HUES6 (cell line): ENCODE data around the gene TNIK.

Experiments used
- H3K27ac ChIP-seq: 2 replicates; pipeline ENCODE4 v1.7.0; 2013; ENCODE audit warnings: low read depth, mild to moderate bottlenecking, low read length, inconsistent platforms
- H3K27me3 ChIP-seq: 2 replicates; pipeline ENCODE4 v1.6.1; 2013; ENCODE audit warnings: low read length; ENCODE audit not compliant: control insufficient read depth, insufficient read depth
- H3K36me3 ChIP-seq: 2 replicates; pipeline ENCODE4 v1.6.1; 2013; ENCODE audit warnings: low read length; ENCODE audit not compliant: control insufficient read depth, insufficient read depth
- H3K4me1 ChIP-seq: 2 replicates; pipeline ENCODE4 v1.6.1; 2013; ENCODE audit warnings: low read length; ENCODE audit not compliant: control insufficient read depth, insufficient read depth
- H3K4me3 ChIP-seq: 2 replicates; pipeline ENCODE4 v1.5.1; 2013; ENCODE audit warnings: low read depth, low read length
- H3K9ac ChIP-seq: one replicate; pipeline ENCODE4 v1.6.1; 2013; ENCODE audit warnings: mild to moderate bottlenecking, low read length
- H3K9me3 ChIP-seq: 2 replicates; pipeline ENCODE4 v1.6.1; 2013; ENCODE audit warnings: low read depth, low read length; ENCODE audit not compliant: control insufficient read depth, insufficient read depth

TNIK gene

GRCh38 chr3:171468296-171468906 lies 8.2 kb upstream of the TNIK start:
- Histone ChIP-seq H3K36me3 (no peaks in the 10 kb centered on the region), H3K4me1 (no peaks in the 10 kb centered on the region), H3K9me3 (no peaks in the 10 kb centered on the region), H3K4me3 (no peak overlapping the region), H3K27ac (no peak overlapping the region), H3K27me3 (no peaks in the 10 kb centered on the region), H3K9ac (no peak overlapping the region)

GRCh38 chr3:171465763-171466162 lies 5.6 kb upstream of the TNIK start:
- Histone ChIP-seq H3K4me1 (peaks cover 12% of the 10 kb centered on the region), H3K36me3 (no peaks in the 10 kb centered on the region), H3K27me3 (peaks cover 13% of the 10 kb centered on the region; the same call in 1 of the 2 replicates), H3K9ac (no peak overlapping the region), H3K9me3 (no peaks in the 10 kb centered on the region), H3K27ac (no peak overlapping the region), H3K4me3 (no peak overlapping the region)

- Histone ChIP-seq H3K4me3 (no peak overlapping the region), H3K4me1 (peaks cover 12% of the 10 kb centered on the region), H3K27me3 (peaks cover 18% of the 10 kb centered on the region; the same call in 1 of the 2 replicates), H3K36me3 (no peaks in the 10 kb centered on the region), H3K9me3 (no peaks in the 10 kb centered on the region), H3K9ac (no peak overlapping the region), H3K27ac (no peak overlapping the region)
Measured at GRCh38 chr3:171464462-171464861, 4.3 kb upstream of the TNIK start.

GRCh38 chr3:171462224-171462623 lies 2.0 kb upstream of the TNIK start:
- H3K9me3 ChIP-seq: no peaks in the 10 kb centered on the region
- H3K36me3 ChIP-seq: no peaks in the 10 kb centered on the region
- H3K4me3 ChIP-seq: peak overlapping the region; percentile 99; the same call in 1 of the 2 replicates
- H3K27ac ChIP-seq: no peak overlapping the region
- H3K9ac ChIP-seq: no peak overlapping the region
- H3K4me1 ChIP-seq: peaks cover 16% of the 10 kb centered on the region
- H3K27me3 ChIP-seq: peaks cover 27% of the 10 kb centered on the region; the same call in 1 of the 2 replicates

- no peaks in the 10 kb centered on the region for H3K9me3 ChIP-seq
- H3K4me3 ChIP-seq: peak overlapping the region; percentile 99
- peaks cover 27% of the 10 kb centered on the region; the same call in 1 of the 2 replicates for H3K27me3 ChIP-seq
- peaks cover 23% of the 10 kb centered on the region for H3K4me1 ChIP-seq
- no peak overlapping the region for H3K27ac ChIP-seq
- no peaks in the 10 kb centered on the region for H3K36me3 ChIP-seq
- H3K9ac ChIP-seq: peak overlapping the region; percentile 77
Measured at GRCh38 chr3:171461525-171461917, 1.3 kb upstream of the TNIK start.

GRCh38 chr3:171460725-171461524 lies 720 bp upstream of the TNIK start:
- no peaks in the 10 kb centered on the region for H3K9me3 ChIP-seq
- peaks cover 27% of the 10 kb centered on the region; the same call in 1 of the 2 replicates for H3K27me3 ChIP-seq
- H3K9ac ChIP-seq: peak overlapping the region; percentile 77
- H3K4me3 ChIP-seq: peak overlapping the region; percentile 99
- peaks cover 29% of the 10 kb centered on the region for H3K4me1 ChIP-seq
- peak overlapping the region; percentile 5; the same call in 1 of the 2 replicates for H3K27ac ChIP-seq
- H3K36me3 ChIP-seq: no peaks in the 10 kb centered on the region

- H3K4me3 ChIP-seq: peak overlapping the region; percentile 99
- peaks cover 34% of the 10 kb centered on the region for H3K4me1 ChIP-seq
- peaks cover 27% of the 10 kb centered on the region; the same call in 1 of the 2 replicates for H3K27me3 ChIP-seq
- no peak overlapping the region for H3K27ac ChIP-seq
- no peaks in the 10 kb centered on the region for H3K36me3 ChIP-seq
- no peaks in the 10 kb centered on the region for H3K9me3 ChIP-seq
- peak overlapping the region; percentile 46 for H3K9ac ChIP-seq
Measured at GRCh38 chr3:171459137-171459941, 866 bp downstream of the TNIK start.

GRCh38 chr3:171458864-171459136 lies 1.4 kb downstream of the TNIK start:
- H3K9me3 ChIP-seq: no peaks in the 10 kb centered on the region
- peak overlapping the region; percentile 99 for H3K4me3 ChIP-seq
- peak overlapping the region; percentile 44 for H3K9ac ChIP-seq
- H3K27me3 ChIP-seq: peaks cover 27% of the 10 kb centered on the region; the same call in 1 of the 2 replicates
- no peak overlapping the region for H3K27ac ChIP-seq
- peaks cover 39% of the 10 kb centered on the region for H3K4me1 ChIP-seq
- H3K36me3 ChIP-seq: no peaks in the 10 kb centered on the region

GRCh38 chr3:171458071-171458863 lies 1.9 kb downstream of the TNIK start:
- Histone ChIP-seq H3K4me1 (peaks cover 44% of the 10 kb centered on the region), H3K27ac (no peak overlapping the region), H3K36me3 (no peaks in the 10 kb centered on the region), H3K9ac (peak overlapping the region; percentile 44), H3K9me3 (no peaks in the 10 kb centered on the region), H3K4me3 (peak overlapping the region; percentile 99), H3K27me3 (peaks cover 27% of the 10 kb centered on the region; the same call in 1 of the 2 replicates)

GRCh38 chr3:171457607-171458061 lies 2.6 kb downstream of the TNIK start:
- Histone ChIP-seq H3K27ac (no peak overlapping the region), H3K4me1 (peaks cover 50% of the 10 kb centered on the region), H3K36me3 (no peaks in the 10 kb centered on the region), H3K4me3 (peak overlapping the region; percentile 99), H3K27me3 (peaks cover 27% of the 10 kb centered on the region; the same call in 1 of the 2 replicates), H3K9ac (peak overlapping the region; percentile 51), H3K9me3 (no peaks in the 10 kb centered on the region)
